ENCODE measurements around the gene UBE4A. TPM values are rescaled to one million over a fixed set of nuclear protein-coding genes. Genes with fewer than 3 reads are reported as not detected.
A peak's percentile ranks its signal among the peaks of the same experiment; 100 is the strongest.
"Not testable (repeated sequence)": the region's sequence is repeated elsewhere in the genome, so short reads cannot be mapped to it uniquely, and the experiment has no call there.

UBE4A gene
- total RNA-seq, 2 experiments from 2014 or later, result 55.0 to 56.3 TPM

DNA sequence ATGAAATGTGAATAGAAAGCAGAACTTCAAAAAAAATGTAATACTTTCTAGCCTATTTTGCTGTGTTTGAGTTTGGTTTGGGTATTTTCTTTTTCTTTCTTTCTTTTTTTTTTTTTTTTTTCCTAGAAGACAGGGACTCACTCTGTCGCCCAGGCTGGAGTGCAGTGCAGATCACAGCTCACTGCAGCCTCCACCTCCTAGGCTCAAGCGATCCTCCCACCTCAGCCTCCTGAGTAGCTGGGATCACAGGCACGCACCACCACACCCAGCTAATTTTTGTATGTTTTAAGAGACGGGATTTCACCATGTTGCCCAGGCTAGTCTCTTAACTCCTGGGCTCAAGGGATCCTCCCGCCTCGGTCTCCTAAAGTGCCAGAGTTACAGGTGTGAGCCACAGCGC, 43.2 kb downstream of the UBE4A start:
- not testable (repeated sequence) for DNase-seq, H3K9me3 Mint-ChIP-seq, H3K27me3 Mint-ChIP-seq
- Mint-ChIP-seq H3K36me3 (peaks cover 43% of the 10 kb centered on the region), H3K4me1 (peaks cover 44% of the 10 kb centered on the region), H3K27ac (peak overlapping the region; percentile 99), H3K4me3 (peak overlapping the region; percentile 92)

GRCh38 chr11:118406599-118407166, 47.3 kb downstream of the UBE4A start:
- no peak for DNase-seq
- no peaks in the 10 kb centered on the region for H3K27me3 Mint-ChIP-seq
- H3K4me1 Mint-ChIP-seq, result peaks cover 32% of the 10 kb centered on the region
- H3K9me3 Mint-ChIP-seq, result no peaks in the 10 kb centered on the region
- H3K27ac Mint-ChIP-seq, result no peak overlapping the region
- peaks cover 37% of the 10 kb centered on the region for H3K36me3 Mint-ChIP-seq
- H3K4me3 Mint-ChIP-seq, result no peak overlapping the region

DNA sequence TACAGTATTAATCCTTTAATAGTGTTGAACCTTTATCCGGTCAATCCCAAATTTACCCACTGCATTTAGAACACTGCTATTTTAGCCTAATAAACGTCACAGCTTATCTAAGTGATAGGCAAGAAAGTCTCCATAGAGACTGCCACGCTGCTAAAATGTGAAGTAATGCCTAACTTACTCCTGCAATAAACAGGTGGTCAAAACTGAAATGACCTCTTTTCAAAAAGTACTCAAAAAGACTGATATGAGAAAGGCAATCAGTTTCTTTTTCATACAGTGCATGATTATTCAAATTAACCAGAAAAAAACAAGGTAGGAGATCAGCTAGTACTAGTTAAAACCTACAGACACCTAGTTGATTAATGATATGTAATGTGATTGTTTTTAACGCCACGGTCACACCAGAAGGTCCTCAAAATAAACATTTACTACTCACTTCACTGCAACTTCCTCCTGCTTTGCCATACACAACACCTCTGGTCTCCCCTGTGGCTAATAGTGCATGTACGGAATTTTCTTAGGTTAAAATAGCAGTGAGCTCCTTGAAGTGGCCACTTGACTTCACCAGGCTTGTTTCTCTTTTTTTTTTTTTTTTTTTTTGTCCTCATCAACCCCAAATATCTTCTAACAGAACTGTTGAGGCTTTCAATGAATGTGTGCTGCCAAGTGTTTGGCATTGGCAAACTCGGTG, 50.8 kb downstream of the UBE4A start:
- Mint-ChIP-seq H3K27me3 (no peaks in the 10 kb centered on the region), H3K36me3 (peaks cover 21% of the 10 kb centered on the region), H3K4me3 (no peak overlapping the region), H3K9me3 (no peaks in the 10 kb centered on the region), H3K4me1 (peaks cover 17% of the 10 kb centered on the region), H3K27ac (no peak overlapping the region)
- DNase-seq, result no peak

GRCh38 chr11:118411530-118411929, 52.1 kb downstream of the UBE4A start:
- no peaks in the 10 kb centered on the region for H3K27me3 Mint-ChIP-seq
- peaks cover 11% of the 10 kb centered on the region for H3K4me1 Mint-ChIP-seq
- peaks cover 17% of the 10 kb centered on the region for H3K36me3 Mint-ChIP-seq
- H3K4me3 Mint-ChIP-seq, result no peak overlapping the region
- H3K9me3 Mint-ChIP-seq, result no peaks in the 10 kb centered on the region
- peak overlapping the region; percentile 9 for H3K27ac Mint-ChIP-seq
- no peak for DNase-seq

DNA sequence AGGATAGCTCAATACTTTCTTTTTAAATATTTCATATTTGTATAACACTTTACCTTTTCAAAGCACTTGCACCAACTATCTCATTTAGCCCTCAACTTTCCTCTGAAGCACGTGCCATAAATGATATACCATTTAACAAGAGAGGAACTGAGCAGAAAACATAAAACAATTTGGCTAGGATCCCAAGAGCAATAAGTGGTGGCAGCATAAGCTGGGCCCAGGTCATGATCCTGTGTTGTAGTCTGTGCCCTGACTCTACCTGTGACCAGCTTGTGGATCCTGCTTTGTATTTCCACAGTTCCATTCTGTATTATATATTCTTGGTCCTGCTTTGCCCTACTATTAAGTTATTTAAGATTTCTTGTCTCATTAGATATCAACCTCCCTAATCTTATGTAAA, 53.5 kb downstream of the UBE4A start:
- Mint-ChIP-seq H3K4me1 (peaks cover 10% of the 10 kb centered on the region), H3K4me3 (no peak overlapping the region), H3K36me3 (peaks cover 8% of the 10 kb centered on the region), H3K27me3 (no peaks in the 10 kb centered on the region), H3K27ac (no peak overlapping the region), H3K9me3 (no peaks in the 10 kb centered on the region)
- no peak for DNase-seq

GRCh38 chr11:118415062-118415738, 55.8 kb downstream of the UBE4A start:
- H3K9me3 Mint-ChIP-seq, result no peaks in the 10 kb centered on the region
- no peaks in the 10 kb centered on the region for H3K36me3 Mint-ChIP-seq
- no peaks in the 10 kb centered on the region for H3K27me3 Mint-ChIP-seq
- no peak overlapping the region for H3K27ac Mint-ChIP-seq
- no peak for DNase-seq
- H3K4me1 Mint-ChIP-seq, result peaks cover 2% of the 10 kb centered on the region
- H3K4me3 Mint-ChIP-seq, result no peak overlapping the region

- H3K4me3 Mint-ChIP-seq, result no peak overlapping the region
- H3K9me3 Mint-ChIP-seq, result no peaks in the 10 kb centered on the region
- no peak for DNase-seq
- no peak overlapping the region for H3K27ac Mint-ChIP-seq
- no peaks in the 10 kb centered on the region for H3K27me3 Mint-ChIP-seq
- H3K4me1 Mint-ChIP-seq, result no peaks in the 10 kb centered on the region
- no peaks in the 10 kb centered on the region for H3K36me3 Mint-ChIP-seq
Observed at GRCh38 chr11:118415739-118416068, 56.3 kb downstream of the UBE4A start.

DNA sequence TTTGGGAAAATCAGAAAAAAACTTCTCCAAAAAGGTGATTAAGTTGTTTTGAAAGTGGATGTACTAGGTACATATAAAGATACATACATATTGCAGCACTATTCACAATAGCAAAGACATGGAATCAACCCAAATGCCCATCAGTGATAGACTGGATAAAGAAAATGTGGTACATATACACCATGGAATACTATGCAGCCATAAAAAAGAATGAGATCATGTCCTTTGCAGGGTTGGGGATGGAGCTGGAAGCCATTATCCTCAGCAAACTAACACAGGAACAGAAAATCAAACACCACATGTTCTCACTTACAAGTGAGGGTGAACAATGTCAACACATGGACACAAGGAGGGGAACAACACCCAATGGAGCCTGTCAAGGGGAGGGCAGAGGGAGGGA, 57.5 kb downstream of the UBE4A start:
- not testable (repeated sequence) for H3K4me3 Mint-ChIP-seq, DNase-seq, H3K36me3 Mint-ChIP-seq, H3K4me1 Mint-ChIP-seq, H3K9me3 Mint-ChIP-seq, H3K27ac Mint-ChIP-seq, H3K27me3 Mint-ChIP-seq

- H3K36me3 Mint-ChIP-seq, result no peaks in the 10 kb centered on the region
- no peaks in the 10 kb centered on the region for H3K9me3 Mint-ChIP-seq
- no peak overlapping the region for H3K4me3 Mint-ChIP-seq
- DNase-seq, result no peak
- no peaks in the 10 kb centered on the region for H3K4me1 Mint-ChIP-seq
- no peak overlapping the region for H3K27ac Mint-ChIP-seq
- no peaks in the 10 kb centered on the region for H3K27me3 Mint-ChIP-seq
Observed at GRCh38 chr11:118417801-118418200, 58.4 kb downstream of the UBE4A start.

DNA sequence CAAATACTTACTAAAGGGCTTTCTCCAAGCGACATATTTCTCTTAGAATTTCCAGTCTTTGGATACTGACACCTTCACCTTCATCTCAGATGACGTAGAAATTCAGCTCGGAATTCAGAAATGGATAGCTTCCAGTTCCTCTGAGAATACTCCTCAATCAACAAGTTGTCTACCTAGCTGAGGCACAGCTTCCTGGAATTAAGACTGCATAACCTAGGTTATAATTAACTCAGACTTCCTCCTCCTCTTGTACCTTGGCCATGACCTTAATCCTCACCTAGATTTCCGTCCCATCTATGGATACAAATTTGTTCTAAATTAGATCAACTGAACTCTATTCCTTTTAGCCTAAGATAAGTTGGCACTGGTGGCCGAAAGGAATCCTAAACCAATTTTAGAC, 59.4 kb downstream of the UBE4A start:
- Mint-ChIP-seq H3K27ac (no peak overlapping the region), H3K4me3 (no peak overlapping the region), H3K9me3 (no peaks in the 10 kb centered on the region), H3K4me1 (no peaks in the 10 kb centered on the region), H3K36me3 (no peaks in the 10 kb centered on the region), H3K27me3 (no peaks in the 10 kb centered on the region)
- no peak for DNase-seq

- H3K4me1 Mint-ChIP-seq, result peaks cover 2% of the 10 kb centered on the region
- no peak for DNase-seq
- no peaks in the 10 kb centered on the region for H3K9me3 Mint-ChIP-seq
- no peaks in the 10 kb centered on the region for H3K27me3 Mint-ChIP-seq
- no peak overlapping the region for H3K4me3 Mint-ChIP-seq
- H3K27ac Mint-ChIP-seq, result no peak overlapping the region
- H3K36me3 Mint-ChIP-seq, result no peaks in the 10 kb centered on the region
Observed at GRCh38 chr11:118427707-118428106, 68.3 kb downstream of the UBE4A start.

- Mint-ChIP-seq H3K9me3 (no peaks in the 10 kb centered on the region), H3K4me3 (no peak overlapping the region), H3K4me1 (peaks cover 11% of the 10 kb centered on the region), H3K36me3 (no peaks in the 10 kb centered on the region), H3K27ac (no peak overlapping the region), H3K27me3 (no peaks in the 10 kb centered on the region)
- no peak for DNase-seq
Observed at GRCh38 chr11:118430956-118431355, 71.6 kb downstream of the UBE4A start.

- H3K4me3 Mint-ChIP-seq, result peak overlapping the region; percentile 94
- no peak for DNase-seq
- H3K27ac Mint-ChIP-seq, result peak overlapping the region; percentile 92
- no peaks in the 10 kb centered on the region for H3K9me3 Mint-ChIP-seq
- H3K27me3 Mint-ChIP-seq, result no peaks in the 10 kb centered on the region
- H3K4me1 Mint-ChIP-seq, result peaks cover 15% of the 10 kb centered on the region
- H3K36me3 Mint-ChIP-seq, result peaks cover 2% of the 10 kb centered on the region
Observed at GRCh38 chr11:118434123-118434552, 74.7 kb downstream of the UBE4A start.

- H3K4me1 Mint-ChIP-seq, result peaks cover 20% of the 10 kb centered on the region
- H3K27me3 Mint-ChIP-seq, result no peaks in the 10 kb centered on the region
- H3K4me3 Mint-ChIP-seq, result peak overlapping the region; percentile 94
- peaks cover 2% of the 10 kb centered on the region for H3K36me3 Mint-ChIP-seq
- H3K9me3 Mint-ChIP-seq, result no peaks in the 10 kb centered on the region
- H3K27ac Mint-ChIP-seq, result peak overlapping the region; percentile 92
- peak; percentile 57 for DNase-seq
Observed at GRCh38 chr11:118434553-118435289, 75.3 kb downstream of the UBE4A start.

DNA sequence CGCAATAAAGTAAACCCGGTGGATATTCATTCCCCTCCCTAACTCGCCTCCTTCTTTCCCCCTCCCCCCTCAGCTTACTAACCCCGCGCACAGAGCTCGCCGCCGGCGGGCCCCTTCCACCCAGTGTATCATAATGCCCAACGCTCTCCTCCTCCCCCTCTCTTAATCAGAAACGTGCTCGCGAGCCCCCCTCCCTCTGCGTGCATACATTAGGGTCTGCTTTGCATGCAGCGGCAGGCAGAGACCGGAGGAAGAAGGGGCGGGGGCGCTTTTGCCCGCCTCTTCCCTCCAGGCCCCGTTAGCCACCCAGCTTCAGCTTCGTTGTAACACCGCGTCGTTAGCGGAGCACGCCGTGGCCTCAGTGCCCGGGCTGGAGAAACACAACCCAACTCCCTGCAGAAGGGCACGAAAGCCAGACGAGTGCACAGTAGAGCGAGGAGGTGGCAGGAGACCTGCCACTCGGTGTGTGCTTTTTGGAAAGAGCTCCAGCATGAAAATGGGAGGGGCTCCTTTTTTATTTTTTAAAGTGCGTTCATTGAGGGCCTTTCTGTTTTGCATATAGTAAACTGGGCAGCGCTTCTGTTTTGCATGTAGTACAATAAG, 76.0 kb downstream of the UBE4A start:
- peak; percentile 75 for DNase-seq
- peaks cover 27% of the 10 kb centered on the region for H3K4me1 Mint-ChIP-seq
- peak overlapping the region; percentile 94 for H3K4me3 Mint-ChIP-seq
- no peaks in the 10 kb centered on the region for H3K27me3 Mint-ChIP-seq
- H3K9me3 Mint-ChIP-seq, result no peaks in the 10 kb centered on the region
- H3K27ac Mint-ChIP-seq, result peak overlapping the region; percentile 92
- peaks cover 2% of the 10 kb centered on the region for H3K36me3 Mint-ChIP-seq

All from activated naive CD8-positive, alpha-beta T cell treated with anti-CD3 and anti-CD28 coated beads for 36 hours (primary cell).